Panc1 (cell line): Measurements from ENCODE around the gene KRT36. TPM values are rescaled to one million over a fixed set of nuclear protein-coding genes. Genes with fewer than 3 reads are reported as not detected.

Source experiments
- ATAC-seq: fragments of 200-7000 bp; cut with Tn5 transposase; 2 replicates; pipeline ENCODE4 v1.9.1; 2020; ENCODE audit warnings: mild to moderate bottlenecking, moderate library complexity
- BruUV-seq: library from RNA; stranded (reverse); fragments of 400-500 nt; replicated peaks from 2 replicates; lab custom pipeline; 2021; lab: Mats Ljungman, UMichigan
- CTCF ChIA-PET: fragments of 300-600 bp; sonication (Branson Sonifier 250); formaldehyde crosslinking; loops from one replicate; lab custom pipeline; 2022; ENCODE audit warnings: antibody characterized with exemption; lab: Charles Lee
- POLR2A ChIA-PET: fragments of 300-600 bp; sonication (Branson Sonifier 250); formaldehyde crosslinking; loops from one replicate; lab custom pipeline; 2022; ENCODE audit warnings: antibody characterized with exemption; lab: Charles Lee
- DNase-seq: peaks from one replicate; pipeline ENCODE4 v3.0.0-alpha.2; 2010; ENCODE audit warnings: low read depth, low spot score
- H3K27ac ChIP-seq: 2 replicates; pipeline ENCODE4 v1.5.1; 2011; ENCODE audit warnings: mild to moderate bottlenecking, low read length, inconsistent platforms
- H3K27me3 ChIP-seq: fragments of 200-500 bp; sonication (Bioruptor generic); 2 replicates; pipeline ENCODE4 v1.6.0; 2014; ENCODE audit warnings: low read length, inconsistent platforms; ENCODE audit not compliant: control insufficient read depth, insufficient read depth
- H3K36me3 ChIP-seq: fragments of 200-500 bp; sonication (Bioruptor generic); 2 replicates; pipeline ENCODE4 v1.5.1; 2014; ENCODE audit warnings: inconsistent platforms, mild to moderate bottlenecking, low read length, moderate library complexity; ENCODE audit not compliant: control insufficient read depth, insufficient read depth
- H3K4me1 ChIP-seq: 2 replicates; pipeline ENCODE4 v1.5.1; 2011; ENCODE audit warnings: inconsistent platforms, mild to moderate bottlenecking, low read length, moderate library complexity; ENCODE audit not compliant: control insufficient read depth, insufficient read depth
- H3K4me3 ChIP-seq, 2 experiments: 2 replicates each; pipeline ENCODE4 v1.5.1; 2011 to 2012; ENCODE audit warnings: low read depth in 2 of 2, low read length in 2 of 2, mild to moderate bottlenecking in 2 of 2, inconsistent platforms in 1 of 2, moderate library complexity in 1 of 2
- H3K9me3 ChIP-seq: fragments of 200-500 bp; sonication (Bioruptor generic); 2 replicates; pipeline ENCODE4 v1.5.1; 2014; ENCODE audit warnings: low read depth, mild to moderate bottlenecking, inconsistent platforms, low read length, moderate library complexity; ENCODE audit not compliant: control insufficient read depth, insufficient read depth
- CTCF ChIP-seq: fragments of 450-650 bp; IDR thresholded peaks from 2 replicates; pipeline ENCODE4 v1.5.1; 2017; ENCODE audit warnings: mild to moderate bottlenecking
- POLR2AphosphoS5 ChIP-seq: IDR thresholded peaks from 2 replicates; pipeline ENCODE4 v1.6.1; 2012; ENCODE audit warnings: mild to moderate bottlenecking, low read depth, low read length, moderate library complexity
- SIN3A ChIP-seq: IDR thresholded peaks from 2 replicates; pipeline ENCODE4 v1.6.1; 2012; ENCODE audit warnings: low read depth, mild to moderate bottlenecking, low read length, moderate library complexity, borderline replicate concordance; ENCODE audit not compliant: insufficient read depth
- TCF7L2 ChIP-seq: IDR thresholded peaks from 2 replicates; pipeline ENCODE4 v1.6.1; 2011; ENCODE audit warnings: mild to moderate bottlenecking, low read depth, low read length, inconsistent platforms
- in situ Hi-C: cut with HindIII; loops from 2 replicates; pipeline ENCODE4 v1.10.0; 2016; ENCODE audit warnings: low sequenced_read_pairs, low pct_unique_long_range_greater_than_20kb
- intact Hi-C: fragments of 100-400 bp; cut with micrococcal nuclease; formaldehyde crosslinking; loops from one replicate; pipeline ENCODE4 v1.10.0; 2022; ENCODE audit not compliant: unreplicated experiment
- total RNA-seq: library from RNA; stranded (reverse); gene quantifications from one replicate; pipeline ENCODE4 v1.2.1, GENCODE V29; 2021; ENCODE audit not compliant: unreplicated experiment
- TF ChIP-seq, protein P1 (sequence below), 2 experiments: IDR thresholded peaks; 2 replicates each; pipeline ENCODE4 v1.6.1; 2011 to 2012; ENCODE audit warnings: low read depth in 2 of 2, control low read depth in 1 of 2, low read length in 1 of 2, mild to moderate bottlenecking in 1 of 2, moderate library complexity in 1 of 2; ENCODE audit not compliant: insufficient read depth in 1 of 2

KRT36 gene
- total RNA-seq, 1 experiment from 2014 or later = not detected

DNA sequence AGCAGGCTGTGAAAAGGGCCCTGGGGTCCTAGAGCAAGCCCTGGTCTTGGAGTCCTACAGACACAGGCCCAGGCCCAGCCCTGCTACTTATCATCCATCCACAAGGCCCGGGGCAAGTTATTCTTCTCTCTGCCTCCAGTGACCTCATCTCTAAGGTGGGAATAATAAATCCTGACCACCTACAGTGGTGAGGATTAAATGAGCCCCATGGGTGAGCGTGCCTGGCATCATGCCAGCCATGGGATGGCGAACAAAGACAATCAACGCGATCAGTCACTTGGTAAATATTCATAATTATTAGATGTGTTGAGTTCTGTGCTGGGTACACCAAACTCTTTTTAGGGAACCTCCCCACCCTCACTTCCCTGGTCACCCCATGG, 23.4 kb upstream of the KRT36 start:
- H3K27ac ChIP-seq = peak overlapping the region; percentile 46; the same call in 1 of the 2 replicates
- DNase-seq = no peak
- no peaks in the 10 kb centered on the region for H3K27me3 ChIP-seq
- no peak for ATAC-seq
- in situ Hi-C loops = no loop called here
- H3K4me1 ChIP-seq = peaks cover 30% of the 10 kb centered on the region
- H3K4me3 ChIP-seq = no peak overlapping the region
- CTCF ChIA-PET = no interaction called here
- intact Hi-C loops = no loop called here
- POLR2A ChIA-PET = no interaction called here
- H3K9me3 ChIP-seq = no peaks in the 10 kb centered on the region
- H3K36me3 ChIP-seq = no peaks in the 10 kb centered on the region
- BruUV-seq = no TSS peak
- TF ChIP-seq, protein P1, sequence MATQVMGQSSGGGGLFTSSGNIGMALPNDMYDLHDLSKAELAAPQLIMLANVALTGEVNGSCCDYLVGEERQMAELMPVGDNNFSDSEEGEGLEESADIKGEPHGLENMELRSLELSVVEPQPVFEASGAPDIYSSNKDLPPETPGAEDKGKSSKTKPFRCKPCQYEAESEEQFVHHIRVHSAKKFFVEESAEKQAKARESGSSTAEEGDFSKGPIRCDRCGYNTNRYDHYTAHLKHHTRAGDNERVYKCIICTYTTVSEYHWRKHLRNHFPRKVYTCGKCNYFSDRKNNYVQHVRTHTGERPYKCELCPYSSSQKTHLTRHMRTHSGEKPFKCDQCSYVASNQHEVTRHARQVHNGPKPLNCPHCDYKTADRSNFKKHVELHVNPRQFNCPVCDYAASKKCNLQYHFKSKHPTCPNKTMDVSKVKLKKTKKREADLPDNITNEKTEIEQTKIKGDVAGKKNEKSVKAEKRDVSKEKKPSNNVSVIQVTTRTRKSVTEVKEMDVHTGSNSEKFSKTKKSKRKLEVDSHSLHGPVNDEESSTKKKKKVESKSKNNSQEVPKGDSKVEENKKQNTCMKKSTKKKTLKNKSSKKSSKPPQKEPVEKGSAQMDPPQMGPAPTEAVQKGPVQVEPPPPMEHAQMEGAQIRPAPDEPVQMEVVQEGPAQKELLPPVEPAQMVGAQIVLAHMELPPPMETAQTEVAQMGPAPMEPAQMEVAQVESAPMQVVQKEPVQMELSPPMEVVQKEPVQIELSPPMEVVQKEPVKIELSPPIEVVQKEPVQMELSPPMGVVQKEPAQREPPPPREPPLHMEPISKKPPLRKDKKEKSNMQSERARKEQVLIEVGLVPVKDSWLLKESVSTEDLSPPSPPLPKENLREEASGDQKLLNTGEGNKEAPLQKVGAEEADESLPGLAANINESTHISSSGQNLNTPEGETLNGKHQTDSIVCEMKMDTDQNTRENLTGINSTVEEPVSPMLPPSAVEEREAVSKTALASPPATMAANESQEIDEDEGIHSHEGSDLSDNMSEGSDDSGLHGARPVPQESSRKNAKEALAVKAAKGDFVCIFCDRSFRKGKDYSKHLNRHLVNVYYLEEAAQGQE (IDR thresholded peaks at IDR 0.05; ENCODE audit: insufficient read depth in 1 of 2, low read depth in 2 of 2, low read length in 1 of 2) = no peak
- TF ChIP-seq TCF7L2 (no peak), SIN3A (no peak), POLR2AphosphoS5 (no peak), CTCF (no peak)

GRCh38 chr17:41512546-41513167, 22.9 kb upstream of the KRT36 start:
- Histone ChIP-seq H3K9me3 (no peaks in the 10 kb centered on the region), H3K4me1 (peaks cover 26% of the 10 kb centered on the region), H3K4me3 (no peak overlapping the region), H3K36me3 (no peaks in the 10 kb centered on the region), H3K27me3 (no peaks in the 10 kb centered on the region), H3K27ac (peak overlapping the region; percentile 25; the same call in 1 of the 2 replicates)
- in situ Hi-C loops (no loop called here), intact Hi-C loops (no loop called here)
- no TSS peak for BruUV-seq
- no peak for ATAC-seq
- CTCF ChIA-PET = no interaction called here
- TF ChIP-seq POLR2AphosphoS5 (no peak), SIN3A (no peak), TCF7L2 (no peak), CTCF (no peak)
- TF ChIP-seq, protein P1 (IDR thresholded peaks at IDR 0.05; ENCODE audit: insufficient read depth in 1 of 2, low read depth in 2 of 2, low read length in 1 of 2) = no peak
- DNase-seq = no peak
- POLR2A ChIA-PET = no interaction called here
